Measurements from ENCODE around the gene TRIP4. TPM values are rescaled to one million over a fixed set of nuclear protein-coding genes. Genes with fewer than 3 reads are reported as not detected.

Gene TRIP4
- total RNA-seq, 1 donor from 2014 or later = 24.7 TPM

DNA sequence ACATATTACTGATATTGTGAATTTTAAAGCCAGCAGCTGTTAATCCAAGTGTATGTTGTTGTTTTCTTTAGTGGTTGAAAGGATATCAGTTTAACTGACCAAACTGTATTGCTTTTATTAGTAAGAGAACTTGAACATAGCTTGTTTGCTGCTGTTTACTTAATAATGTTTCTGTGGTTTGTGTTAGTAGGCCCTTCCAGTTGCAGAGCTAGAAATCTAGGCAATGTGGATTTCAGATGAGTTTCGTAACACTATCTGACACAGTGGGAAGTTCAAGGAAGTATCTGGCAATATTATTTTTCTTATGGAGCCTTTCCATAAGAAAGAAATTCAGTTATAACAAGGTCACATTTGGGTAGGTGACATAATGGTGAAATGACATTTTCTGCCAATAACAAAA is 91.2 kb downstream of the TRIP4 start:
- peaks cover 8% of the 10 kb centered on the region for H3K4me1 Mint-ChIP-seq (ENCODE audit: low read depth)

GRCh38 chr15:64480891-64481290 is 93.3 kb downstream of the TRIP4 start:
- DNase-seq (ENCODE audit: low spot score) = no peak
- Mint-ChIP-seq H3K9me3 (ENCODE audit: low read depth) (no peaks in the 10 kb centered on the region), H3K36me3 (ENCODE audit: low read depth) (no peaks in the 10 kb centered on the region), H3K27ac (ENCODE audit: unreplicated experiment) (no peak overlapping the region), H3K27me3 (ENCODE audit: low read depth) (no peaks in the 10 kb centered on the region), H3K4me1 (ENCODE audit: low read depth) (peaks cover 8% of the 10 kb centered on the region), H3K4me3 (ENCODE audit: unreplicated experiment) (no peak overlapping the region)
- TF ChIP-seq, protein P1, sequence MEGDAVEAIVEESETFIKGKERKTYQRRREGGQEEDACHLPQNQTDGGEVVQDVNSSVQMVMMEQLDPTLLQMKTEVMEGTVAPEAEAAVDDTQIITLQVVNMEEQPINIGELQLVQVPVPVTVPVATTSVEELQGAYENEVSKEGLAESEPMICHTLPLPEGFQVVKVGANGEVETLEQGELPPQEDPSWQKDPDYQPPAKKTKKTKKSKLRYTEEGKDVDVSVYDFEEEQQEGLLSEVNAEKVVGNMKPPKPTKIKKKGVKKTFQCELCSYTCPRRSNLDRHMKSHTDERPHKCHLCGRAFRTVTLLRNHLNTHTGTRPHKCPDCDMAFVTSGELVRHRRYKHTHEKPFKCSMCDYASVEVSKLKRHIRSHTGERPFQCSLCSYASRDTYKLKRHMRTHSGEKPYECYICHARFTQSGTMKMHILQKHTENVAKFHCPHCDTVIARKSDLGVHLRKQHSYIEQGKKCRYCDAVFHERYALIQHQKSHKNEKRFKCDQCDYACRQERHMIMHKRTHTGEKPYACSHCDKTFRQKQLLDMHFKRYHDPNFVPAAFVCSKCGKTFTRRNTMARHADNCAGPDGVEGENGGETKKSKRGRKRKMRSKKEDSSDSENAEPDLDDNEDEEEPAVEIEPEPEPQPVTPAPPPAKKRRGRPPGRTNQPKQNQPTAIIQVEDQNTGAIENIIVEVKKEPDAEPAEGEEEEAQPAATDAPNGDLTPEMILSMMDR (IDR thresholded peaks at IDR 0.05) = no peak

More for the DNA sequence above, 91.2 kb downstream of the TRIP4 start:
- H3K27ac Mint-ChIP-seq (ENCODE audit: unreplicated experiment) = no peak overlapping the region
- no peak for DNase-seq (ENCODE audit: low spot score)
- TF ChIP-seq, protein P1 (IDR thresholded peaks at IDR 0.05) = no peak
- H3K36me3 Mint-ChIP-seq (ENCODE audit: low read depth) = peaks cover 1% of the 10 kb centered on the region
- no peaks in the 10 kb centered on the region for H3K9me3 Mint-ChIP-seq (ENCODE audit: low read depth)
- H3K4me3 Mint-ChIP-seq (ENCODE audit: unreplicated experiment) = no peak overlapping the region
- H3K27me3 Mint-ChIP-seq (ENCODE audit: low read depth) = no peaks in the 10 kb centered on the region

- Mint-ChIP-seq H3K36me3 (ENCODE audit: low read depth) (no peaks in the 10 kb centered on the region), H3K4me1 (ENCODE audit: low read depth) (peaks cover 3% of the 10 kb centered on the region), H3K4me3 (ENCODE audit: unreplicated experiment) (no peak overlapping the region), H3K27me3 (ENCODE audit: low read depth) (no peaks in the 10 kb centered on the region), H3K27ac (ENCODE audit: unreplicated experiment) (no peak overlapping the region), H3K9me3 (ENCODE audit: low read depth) (no peaks in the 10 kb centered on the region)
- DNase-seq (ENCODE audit: low spot score) = no peak
- TF ChIP-seq, protein P1 (IDR thresholded peaks at IDR 0.05) = no peak
Measured at GRCh38 chr15:64483749-64484148, 96.1 kb downstream of the TRIP4 start.

GRCh38 chr15:64485796-64486195 is 98.2 kb downstream of the TRIP4 start:
- TF ChIP-seq, protein P1 (IDR thresholded peaks at IDR 0.05) = no peak
- no peaks in the 10 kb centered on the region for H3K9me3 Mint-ChIP-seq (ENCODE audit: low read depth)
- no peak overlapping the region for H3K27ac Mint-ChIP-seq (ENCODE audit: unreplicated experiment)
- no peak for DNase-seq (ENCODE audit: low spot score)
- H3K36me3 Mint-ChIP-seq (ENCODE audit: low read depth) = no peaks in the 10 kb centered on the region
- H3K4me3 Mint-ChIP-seq (ENCODE audit: unreplicated experiment) = no peak overlapping the region
- no peaks in the 10 kb centered on the region for H3K27me3 Mint-ChIP-seq (ENCODE audit: low read depth)
- peaks cover 3% of the 10 kb centered on the region for H3K4me1 Mint-ChIP-seq (ENCODE audit: low read depth)

GRCh38 chr15:64490598-64491259 is 103.1 kb downstream of the TRIP4 start:
- Mint-ChIP-seq H3K9me3 (ENCODE audit: low read depth) (no peaks in the 10 kb centered on the region), H3K27me3 (ENCODE audit: low read depth) (no peaks in the 10 kb centered on the region), H3K27ac (ENCODE audit: unreplicated experiment) (no peak overlapping the region), H3K36me3 (ENCODE audit: low read depth) (no peaks in the 10 kb centered on the region), H3K4me3 (ENCODE audit: unreplicated experiment) (no peak overlapping the region), H3K4me1 (ENCODE audit: low read depth) (no peaks in the 10 kb centered on the region)
- no peak for DNase-seq (ENCODE audit: low spot score)
- TF ChIP-seq, protein P1 (IDR thresholded peaks at IDR 0.05) = no peak

All from chondrocyte (in vitro differentiated cells).